Hematopoietic multipotent progenitor cell treated with erythropoietin and hydrocortisone succinate and interleukin-3 and kit ligand, for 15 days (in vitro differentiated cells): ENCODE results near the gene YPEL1.
A peak's percentile ranks its signal among the peaks of the same experiment; 100 is the strongest.
"Not testable (repeated sequence)": the region's sequence is repeated elsewhere in the genome, so short reads cannot be mapped to it uniquely, and the experiment has no call there.

Experiments
- DNase-seq: peaks from one replicate; pipeline ENCODE4 v3.0.0-alpha.2; 2015; ENCODE audit warnings: low spot score

Gene YPEL1

GRCh38 chr22:21721195-21721852, 14.3 kb downstream of the YPEL1 start:
- DNase-seq, result not testable (repeated sequence)

GRCh38 chr22:21720191-21720859, 15.3 kb downstream of the YPEL1 start:
- not testable (repeated sequence) for DNase-seq

GRCh38 chr22:21719024-21719423, 16.6 kb downstream of the YPEL1 start:
- DNase-seq, result no peak

GRCh38 chr22:21718499-21718898, 17.1 kb downstream of the YPEL1 start:
- no peak for DNase-seq

GRCh38 chr22:21716395-21717122, 19.0 kb downstream of the YPEL1 start:
- not testable (repeated sequence) for DNase-seq

GRCh38 chr22:21714786-21715185, 20.8 kb downstream of the YPEL1 start:
- DNase-seq, result no peak

GRCh38 chr22:21714059-21714770, 21.4 kb downstream of the YPEL1 start:
- DNase-seq, result no peak

- no peak for DNase-seq
Measured at GRCh38 chr22:21713428-21714058, 22.1 kb downstream of the YPEL1 start.

- DNase-seq, result peak; percentile 59
Measured at GRCh38 chr22:21712751-21713427, 22.7 kb downstream of the YPEL1 start.

- no peak for DNase-seq
Measured at GRCh38 chr22:21711851-21712250, 23.7 kb downstream of the YPEL1 start.

- DNase-seq, result no peak
Measured at GRCh38 chr22:21710156-21710555, 25.4 kb downstream of the YPEL1 start.

GRCh38 chr22:21709688-21710087, 25.9 kb downstream of the YPEL1 start:
- DNase-seq, result no peak

GRCh38 chr22:21708960-21709359, 26.6 kb downstream of the YPEL1 start:
- DNase-seq, result no peak

- no peak for DNase-seq
Measured at GRCh38 chr22:21707677-21708076, 27.9 kb downstream of the YPEL1 start.

GRCh38 chr22:21703684-21704316, 31.8 kb downstream of the YPEL1 start:
- DNase-seq, result no peak

- DNase-seq, result no peak
Measured at GRCh38 chr22:21702700-21703683, 32.6 kb downstream of the YPEL1 start.

- no peak for DNase-seq
Measured at GRCh38 chr22:21702094-21702493, 33.5 kb downstream of the YPEL1 start.

- DNase-seq, result no peak
Measured at GRCh38 chr22:21701384-21701971, 34.1 kb downstream of the YPEL1 start.

GRCh38 chr22:21700822-21701221, 34.8 kb downstream of the YPEL1 start:
- no peak for DNase-seq
